ENCODE measurements around the gene CEP83.

CEP83 gene

DNA sequence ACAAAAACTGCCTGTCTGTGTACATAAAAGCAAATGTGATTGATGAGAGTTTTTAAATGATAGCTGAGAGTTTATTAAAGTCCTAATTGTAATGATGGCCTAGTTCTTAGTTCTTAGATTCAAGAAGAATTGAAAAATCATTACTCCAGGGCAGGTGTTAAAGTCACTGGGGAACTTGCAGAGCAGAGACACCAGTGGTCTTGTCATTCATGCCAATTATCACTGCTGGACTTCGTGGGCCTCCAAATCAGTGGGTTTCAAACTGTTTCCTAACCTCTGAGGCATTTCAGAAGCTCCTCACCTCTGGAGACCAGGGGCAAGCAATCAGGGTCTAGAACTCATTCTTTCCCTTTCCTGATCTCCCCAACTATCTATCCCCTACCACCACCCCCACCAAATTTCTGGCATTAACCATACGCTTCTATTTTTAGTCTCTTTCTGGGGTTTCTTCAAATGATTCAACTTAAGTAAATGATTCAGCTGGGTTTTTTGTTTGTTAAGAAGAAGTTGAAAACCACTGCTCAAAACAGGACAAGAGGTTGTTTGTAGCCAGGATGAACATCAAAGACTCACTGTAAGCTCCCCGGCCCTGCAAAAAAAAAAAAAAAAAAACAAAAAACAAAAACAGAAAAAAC, 80.1 kb downstream of the CEP83 start:
- no peak overlapping the region for H3K27ac ChIP-seq (replicated peaks; ENCODE audit: low read length)
- no peak overlapping the region for H3K4me3 ChIP-seq (ENCODE audit: low read length in 2 of 2)
- H3K36me3 ChIP-seq (replicated peaks in 1 of 2; ENCODE audit: control insufficient read depth in 2 of 2, insufficient read depth in 2 of 2, low read length in 2 of 2) = peaks cover 0 to 28% of the 10 kb centered on the region in 2 donors
- no peak overlapping the region for H3K18ac ChIP-seq (ENCODE audit: low read length)
- H3K9me3 ChIP-seq (replicated peaks in 1 of 2; ENCODE audit: control insufficient read depth in 2 of 2, insufficient read depth in 1 of 2, low read depth in 1 of 2, low read length in 2 of 2) = peaks cover 0 to 8% of the 10 kb centered on the region in 2 donors
- H4K8ac ChIP-seq (ENCODE audit: low read depth, low read length) = no peak overlapping the region
- no peak overlapping the region for H2BK5ac ChIP-seq (ENCODE audit: low read length)
- no peak overlapping the region for H3K9ac ChIP-seq (ENCODE audit: low read depth, low read length, poor library complexity)
- H2AFZ ChIP-seq (ENCODE audit: low read length) = no peak overlapping the region
- H4K91ac ChIP-seq (ENCODE audit: low read depth, low read length, poor library complexity) = no peak overlapping the region
- H3K23ac ChIP-seq (ENCODE audit: low read depth, low read length, poor library complexity) = no peak overlapping the region
- no peak overlapping the region for H2BK15ac ChIP-seq (ENCODE audit: low read length)
- no peaks in the 10 kb centered on the region for H3K27me3 ChIP-seq (ENCODE audit: control insufficient read depth in 3 of 3, insufficient read depth in 3 of 3, low read depth in 1 of 3, low read length in 3 of 3)
- no peaks in the 10 kb centered on the region for H3K4me1 ChIP-seq (ENCODE audit: control insufficient read depth in 2 of 2, insufficient read depth in 1 of 2, low read depth in 1 of 2, low read length in 2 of 2)
- H3K14ac ChIP-seq (ENCODE audit: low read length) = no peak overlapping the region
- H3K4ac ChIP-seq (ENCODE audit: low read length) = no peak overlapping the region
- WGBS, 2 donors (ENCODE audit: extremely low coverage in 2 of 2, insufficient read length in 2 of 2, insufficient replicate concordance in 1 of 2) = 100% methylated on average over 1 of the region's 3 CpGs
- no peak overlapping the region for H3K4me2 ChIP-seq (ENCODE audit: insufficient read depth, low read length, poor library complexity, severe bottlenecking)
- DNase-seq (ENCODE audit: low spot score) = no peak
- no peak overlapping the region for H2BK120ac ChIP-seq (ENCODE audit: low read depth, low read length)
- no peak overlapping the region for H2AK5ac ChIP-seq (ENCODE audit: low read depth, low read length)
- H3K79me1 ChIP-seq (ENCODE audit: low read depth, low read length) = no peaks in the 10 kb centered on the region
- H2BK12ac ChIP-seq (ENCODE audit: low read length) = no peak overlapping the region

DNA sequence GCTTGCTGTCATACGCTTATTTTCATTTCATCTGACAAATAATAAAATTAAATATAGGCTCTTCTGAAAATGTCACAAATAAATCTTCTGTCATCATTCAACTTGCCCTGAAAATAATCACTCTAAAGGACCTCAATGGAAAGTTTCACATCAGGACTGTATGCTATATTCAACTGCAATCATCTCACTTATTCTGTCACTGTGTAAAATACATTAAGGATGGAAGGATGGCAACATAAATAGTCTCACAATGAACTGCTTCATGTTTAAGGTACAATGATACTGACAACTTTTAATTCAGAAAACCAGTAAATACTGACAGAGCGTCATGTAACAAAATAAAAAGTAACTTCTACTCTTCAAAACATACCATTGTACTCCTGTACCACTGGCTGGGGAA, 82.1 kb downstream of the CEP83 start:
- Histone ChIP-seq H3K27ac (replicated peaks; ENCODE audit: low read length) (no peak overlapping the region), H2BK15ac (ENCODE audit: low read length) (no peak overlapping the region), H3K27me3 (ENCODE audit: control insufficient read depth in 3 of 3, insufficient read depth in 3 of 3, low read depth in 1 of 3, low read length in 3 of 3) (no peaks in the 10 kb centered on the region), H3K4me3 (ENCODE audit: low read length in 2 of 2) (no peak overlapping the region), H2AFZ (ENCODE audit: low read length) (no peak overlapping the region), H3K4me1 (ENCODE audit: control insufficient read depth in 2 of 2, insufficient read depth in 1 of 2, low read depth in 1 of 2, low read length in 2 of 2) (no peaks in the 10 kb centered on the region), H2BK12ac (ENCODE audit: low read length) (no peak overlapping the region), H3K23ac (ENCODE audit: low read depth, low read length, poor library complexity) (no peak overlapping the region), H3K9me3 (replicated peaks in 1 of 2; ENCODE audit: control insufficient read depth in 2 of 2, insufficient read depth in 1 of 2, low read depth in 1 of 2, low read length in 2 of 2) (no peaks in the 10 kb centered on the region), H3K18ac (ENCODE audit: low read length) (no peak overlapping the region), H4K8ac (ENCODE audit: low read depth, low read length) (no peak overlapping the region), H3K4ac (ENCODE audit: low read length) (no peak overlapping the region), H3K9ac (ENCODE audit: low read depth, low read length, poor library complexity) (no peak overlapping the region), H3K36me3 (replicated peaks in 1 of 2; ENCODE audit: control insufficient read depth in 2 of 2, insufficient read depth in 2 of 2, low read length in 2 of 2) (peaks cover 0 to 30% of the 10 kb centered on the region in 2 donors), H2AK5ac (ENCODE audit: low read depth, low read length) (no peak overlapping the region), H3K14ac (ENCODE audit: low read length) (no peak overlapping the region), H3K4me2 (ENCODE audit: insufficient read depth, low read length, poor library complexity, severe bottlenecking) (no peak overlapping the region), H3K79me1 (ENCODE audit: low read depth, low read length) (no peaks in the 10 kb centered on the region), H2BK5ac (ENCODE audit: low read length) (no peak overlapping the region), H2BK120ac (ENCODE audit: low read depth, low read length) (no peak overlapping the region), H4K91ac (ENCODE audit: low read depth, low read length, poor library complexity) (no peak overlapping the region)
- no peak for DNase-seq (ENCODE audit: low spot score)
- no CpG with 5 or more reads among the region's 2 CpGs for WGBS, 2 donors (ENCODE audit: extremely low coverage in 2 of 2, insufficient read length in 2 of 2, insufficient replicate concordance in 1 of 2)

DNA sequence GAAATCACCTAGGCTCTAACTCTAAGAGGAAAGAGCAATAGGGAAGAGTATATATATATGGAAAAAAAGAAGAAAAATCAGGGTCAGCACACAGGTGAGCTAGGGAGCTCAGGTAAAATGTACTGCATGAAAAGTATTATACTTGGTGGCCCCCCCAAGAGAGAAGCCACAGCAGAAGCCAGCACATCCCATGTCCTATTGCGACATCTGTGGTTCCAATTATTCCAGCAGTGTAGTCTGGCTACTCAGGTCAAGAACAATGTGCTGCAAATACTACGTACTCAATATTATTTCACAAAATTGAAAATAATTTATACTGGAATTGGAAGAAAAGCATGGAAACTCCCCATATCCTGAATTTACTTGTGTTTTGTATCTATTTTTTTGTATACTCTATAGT, 85.5 kb downstream of the CEP83 start:
- no CpG with 5 or more reads among the region's 2 CpGs for WGBS, 2 donors (ENCODE audit: extremely low coverage in 2 of 2, insufficient read length in 2 of 2, insufficient replicate concordance in 1 of 2)
- H2BK15ac ChIP-seq (ENCODE audit: low read length) = no peak overlapping the region
- H4K91ac ChIP-seq (ENCODE audit: low read depth, low read length, poor library complexity) = no peak overlapping the region

DNA sequence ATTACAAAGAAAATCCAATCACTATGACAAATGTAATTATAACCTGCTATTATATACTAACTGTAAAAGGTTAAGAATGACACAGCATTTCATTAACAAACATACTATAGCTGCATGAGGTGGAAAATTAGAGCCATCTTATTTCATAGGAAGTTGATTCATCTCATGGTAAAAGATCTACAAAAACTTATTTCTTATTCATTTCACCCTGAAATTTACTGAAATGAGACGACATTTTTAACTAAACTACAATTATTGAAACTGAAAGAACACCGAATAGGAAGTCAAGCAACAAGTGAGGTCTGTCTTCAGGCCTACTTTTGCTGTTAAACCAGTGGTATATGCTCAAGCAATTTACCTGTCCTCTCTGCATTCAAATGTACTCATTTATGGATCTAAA, 87.2 kb downstream of the CEP83 start:
- Histone ChIP-seq H3K4me2 (ENCODE audit: insufficient read depth, low read length, poor library complexity, severe bottlenecking) (no peak overlapping the region), H3K9me3 (replicated peaks in 1 of 2; ENCODE audit: control insufficient read depth in 2 of 2, insufficient read depth in 1 of 2, low read depth in 1 of 2, low read length in 2 of 2) (no peaks in the 10 kb centered on the region), H3K79me1 (ENCODE audit: low read depth, low read length) (no peaks in the 10 kb centered on the region), H2BK12ac (ENCODE audit: low read length) (no peak overlapping the region), H3K36me3 (replicated peaks in 1 of 2; ENCODE audit: control insufficient read depth in 2 of 2, insufficient read depth in 2 of 2, low read length in 2 of 2) (peaks cover 0 to 23% of the 10 kb centered on the region in 2 donors), H2AK5ac (ENCODE audit: low read depth, low read length) (no peak overlapping the region), H3K18ac (ENCODE audit: low read length) (no peak overlapping the region), H2BK15ac (ENCODE audit: low read length) (no peak overlapping the region), H3K4me3 (ENCODE audit: low read length in 2 of 2) (no peak overlapping the region), H3K27ac (replicated peaks; ENCODE audit: low read length) (no peak overlapping the region), H3K27me3 (ENCODE audit: control insufficient read depth in 3 of 3, insufficient read depth in 3 of 3, low read depth in 1 of 3, low read length in 3 of 3) (no peaks in the 10 kb centered on the region), H2BK5ac (ENCODE audit: low read length) (no peak overlapping the region), H4K91ac (ENCODE audit: low read depth, low read length, poor library complexity) (no peak overlapping the region), H3K4ac (ENCODE audit: low read length) (no peak overlapping the region), H2AFZ (ENCODE audit: low read length) (no peak overlapping the region), H2BK120ac (ENCODE audit: low read depth, low read length) (no peak overlapping the region), H3K4me1 (ENCODE audit: control insufficient read depth in 2 of 2, insufficient read depth in 1 of 2, low read depth in 1 of 2, low read length in 2 of 2) (no peaks in the 10 kb centered on the region), H3K14ac (ENCODE audit: low read length) (no peak overlapping the region), H3K23ac (ENCODE audit: low read depth, low read length, poor library complexity) (no peak overlapping the region), H4K8ac (ENCODE audit: low read depth, low read length) (no peak overlapping the region), H3K9ac (ENCODE audit: low read depth, low read length, poor library complexity) (no peak overlapping the region)
- no CpG with 5 or more reads among the region's 2 CpGs for WGBS, 2 donors (ENCODE audit: extremely low coverage in 2 of 2, insufficient read length in 2 of 2, insufficient replicate concordance in 1 of 2)
- no peak for DNase-seq (ENCODE audit: low spot score)

More for the DNA sequence above, 85.5 kb downstream of the CEP83 start:
- Histone ChIP-seq H3K27ac (replicated peaks; ENCODE audit: low read length) (no peak overlapping the region), H3K4me3 (ENCODE audit: low read length in 2 of 2) (no peak overlapping the region), H2AFZ (ENCODE audit: low read length) (no peak overlapping the region), H3K79me1 (ENCODE audit: low read depth, low read length) (no peaks in the 10 kb centered on the region), H3K27me3 (ENCODE audit: control insufficient read depth in 3 of 3, insufficient read depth in 3 of 3, low read depth in 1 of 3, low read length in 3 of 3) (no peaks in the 10 kb centered on the region), H2BK5ac (ENCODE audit: low read length) (no peak overlapping the region), H3K9me3 (replicated peaks in 1 of 2; ENCODE audit: control insufficient read depth in 2 of 2, insufficient read depth in 1 of 2, low read depth in 1 of 2, low read length in 2 of 2) (no peaks in the 10 kb centered on the region), H3K36me3 (replicated peaks in 1 of 2; ENCODE audit: control insufficient read depth in 2 of 2, insufficient read depth in 2 of 2, low read length in 2 of 2) (peaks cover 0 to 32% of the 10 kb centered on the region in 2 donors), H3K4me1 (ENCODE audit: control insufficient read depth in 2 of 2, insufficient read depth in 1 of 2, low read depth in 1 of 2, low read length in 2 of 2) (no peaks in the 10 kb centered on the region), H2AK5ac (ENCODE audit: low read depth, low read length) (no peak overlapping the region), H2BK120ac (ENCODE audit: low read depth, low read length) (no peak overlapping the region), H3K23ac (ENCODE audit: low read depth, low read length, poor library complexity) (no peak overlapping the region), H3K4me2 (ENCODE audit: insufficient read depth, low read length, poor library complexity, severe bottlenecking) (no peak overlapping the region), H3K9ac (ENCODE audit: low read depth, low read length, poor library complexity) (no peak overlapping the region), H3K14ac (ENCODE audit: low read length) (no peak overlapping the region), H3K4ac (ENCODE audit: low read length) (no peak overlapping the region), H2BK12ac (ENCODE audit: low read length) (no peak overlapping the region), H4K8ac (ENCODE audit: low read depth, low read length) (no peak overlapping the region), H3K18ac (ENCODE audit: low read length) (no peak overlapping the region)
- no peak for DNase-seq (ENCODE audit: low spot score)
